NB4 (cell line): ENCODE results near the gene PLCXD1.

Source experiments
- DNase-seq: peaks from one replicate; pipeline ENCODE4 v3.0.0; 2010; ENCODE audit warnings: low read depth
- H3K4me3 ChIP-seq: one replicate; pipeline ENCODE4 v1.5.1; 2011; ENCODE audit warnings: mild to moderate bottlenecking, low read depth, low read length, moderate library complexity
- CTCF ChIP-seq: IDR thresholded peaks from one replicate; pipeline ENCODE4 v1.5.1; 2012; ENCODE audit warnings: low read depth, low read length
- MAX ChIP-seq: IDR thresholded peaks from 2 replicates; pipeline ENCODE4 v1.6.1; 2011; ENCODE audit warnings: low read depth, low read length
- MYC ChIP-seq: IDR thresholded peaks from 2 replicates; pipeline ENCODE4 v1.6.1; 2011; ENCODE audit warnings: low read depth, low read length
- POLR2A ChIP-seq: IDR thresholded peaks from 2 replicates; pipeline ENCODE4 v1.6.1; 2011; ENCODE audit warnings: mild to moderate bottlenecking; ENCODE audit not compliant: insufficient read length; ENCODE audit errors: extremely low read depth

PLCXD1 gene

GRCh38 chrX:331151-331824 lies 50.1 kb downstream of the PLCXD1 start:
- peak; percentile 56 for DNase-seq
- H3K4me3 ChIP-seq = no peak overlapping the region
- TF ChIP-seq CTCF (no peak), MAX (no peak)

- no peak for DNase-seq
- H3K4me3 ChIP-seq = no peak overlapping the region
- TF ChIP-seq POLR2A = no peak
These were observed 50.8 kb downstream of the PLCXD1 start for GRCh38 chrX:331825-332495.

GRCh38 chrX:332496-332860 lies 51.3 kb downstream of the PLCXD1 start:
- TF ChIP-seq MYC = no peak
- TF ChIP-seq POLR2A = no peak
- TF ChIP-seq CTCF = no peak
- TF ChIP-seq MAX = no peak
- no peak for DNase-seq
- no peak overlapping the region for H3K4me3 ChIP-seq

GRCh38 chrX:332916-333610 lies 51.9 kb downstream of the PLCXD1 start:
- H3K4me3 ChIP-seq = no peak overlapping the region
- TF ChIP-seq POLR2A = no peak
- no peak for TF ChIP-seq MYC
- TF ChIP-seq MAX = no peak
- no peak for TF ChIP-seq CTCF
- no peak for DNase-seq

- H3K4me3 ChIP-seq = no peak overlapping the region
- DNase-seq = no peak
- TF ChIP-seq POLR2A (no peak), MAX (no peak), CTCF (no peak), MYC (no peak)
These were observed 52.6 kb downstream of the PLCXD1 start for GRCh38 chrX:333611-334311.

- DNase-seq = no peak
- no peak overlapping the region for H3K4me3 ChIP-seq
- no peak for TF ChIP-seq CTCF
- TF ChIP-seq MAX = no peak
- no peak for TF ChIP-seq POLR2A
- TF ChIP-seq MYC = no peak
These were observed 53.2 kb downstream of the PLCXD1 start for GRCh38 chrX:334331-334891.
